A673 (cell line): ENCODE data around the gene DKK3. TPM values are rescaled to one million over a fixed set of nuclear protein-coding genes. Genes with fewer than 3 reads are reported as not detected.

Experiments
- BruUV-seq: library from RNA; stranded (reverse); fragments of 400-500 nt; replicated peaks from 2 replicates; lab custom pipeline; 2021; lab: Mats Ljungman, UMichigan
- CTCF ChIA-PET: fragments of 300-600 bp; sonication (Branson Sonifier 250); formaldehyde crosslinking; loops from one replicate; lab custom pipeline; 2022; ENCODE audit warnings: antibody characterized with exemption; lab: Charles Lee
- POLR2A ChIA-PET: fragments of 300-600 bp; sonication (Branson Sonifier 250); formaldehyde crosslinking; loops from one replicate; lab custom pipeline; 2022; ENCODE audit warnings: antibody characterized with exemption; ENCODE audit not compliant: low non-redundant PET; lab: Charles Lee
- DNase-seq: peaks from one replicate; pipeline ENCODE4 v3.0.0-alpha.2; 2015; ENCODE audit warnings: low spot score
- H3K27ac ChIP-seq: fragments of 200-600 bp; sonication (generic); 2 replicates; pipeline ENCODE4 v1.5.1; 2016; ENCODE audit warnings: mixed run types, low read depth, mild to moderate bottlenecking, mixed read lengths, antibody characterized with exemption, low read length; ENCODE audit not compliant: poor library complexity, severe bottlenecking
- H3K27me3 ChIP-seq: fragments of 200-600 bp; sonication (generic); replicated peaks from 2 replicates; pipeline ENCODE4 v1.6.1; 2017; ENCODE audit warnings: mixed run types, low read depth, mild to moderate bottlenecking, mixed read lengths, antibody characterized with exemption, low read length; ENCODE audit not compliant: insufficient read depth, poor library complexity
- H3K36me3 ChIP-seq: fragments of 200-600 bp; sonication (generic); 2 replicates; pipeline ENCODE4 v1.6.1; 2016; ENCODE audit warnings: mixed run types, mild to moderate bottlenecking, mixed read lengths, antibody characterized with exemption, low read length; ENCODE audit not compliant: insufficient read depth, poor library complexity, severe bottlenecking
- H3K4me1 ChIP-seq: fragments of 200-600 bp; sonication (generic); 2 replicates; pipeline ENCODE4 v1.6.1; 2017; ENCODE audit warnings: mixed run types, mild to moderate bottlenecking, mixed read lengths, antibody characterized with exemption, low read length; ENCODE audit not compliant: insufficient read depth, poor library complexity, severe bottlenecking
- H3K4me3 ChIP-seq: fragments of 200-600 bp; sonication (generic); 2 replicates; pipeline ENCODE4 v1.5.1; 2016; ENCODE audit warnings: low read depth, mixed run types, mild to moderate bottlenecking, mixed read lengths, low read length; ENCODE audit not compliant: poor library complexity, severe bottlenecking
- H3K9me3 ChIP-seq: fragments of 200-600 bp; sonication (generic); 2 replicates; pipeline ENCODE4 v1.6.1; 2016; ENCODE audit warnings: mixed run types, low read depth, mild to moderate bottlenecking, mixed read lengths, antibody characterized with exemption, low read length; ENCODE audit not compliant: poor library complexity, severe bottlenecking
- CTCF ChIP-seq: fragments of 300-800, 200-600 bp; sonication (generic); conservative IDR thresholded peaks from 2 replicates; pipeline ENCODE4 v1.5.1; 2017; ENCODE audit warnings: low read depth, mild to moderate bottlenecking, antibody characterized with exemption, low read length, moderate library complexity, mixed read lengths
- EZH2 ChIP-seq: fragments of 200-600 bp; sonication (generic); IDR thresholded peaks from 2 replicates; pipeline ENCODE4 v1.6.1; 2017; ENCODE audit warnings: borderline replicate concordance, low read depth, mild to moderate bottlenecking, mixed read lengths, antibody characterized with exemption, low read length; ENCODE audit not compliant: poor library complexity, severe bottlenecking
- intact Hi-C: fragments of 100-400 bp; cut with micrococcal nuclease; formaldehyde crosslinking; loops from one replicate; pipeline ENCODE4 v1.10.0; 2022; ENCODE audit not compliant: unreplicated experiment
- total RNA-seq: library from RNA; stranded (reverse); gene quantifications from 2 replicates; pipeline ENCODE4 v1.2.3, GENCODE V29; 2021

The DKK3 gene
- total RNA-seq, 1 experiment from 2014 or later, result 0.77 TPM

- Histone ChIP-seq H3K4me1 (peaks cover 13% of the 10 kb centered on the region), H3K27ac (no peak overlapping the region), H3K4me3 (no peak overlapping the region), H3K36me3 (peaks cover 25% of the 10 kb centered on the region), H3K9me3 (no peaks in the 10 kb centered on the region), H3K27me3 (no peaks in the 10 kb centered on the region)
- CTCF ChIA-PET, result no interaction called here
- POLR2A ChIA-PET, result no interaction called here
- intact Hi-C loops, result no loop called here
- peak; percentile 42 for DNase-seq
- BruUV-seq, result no TSS peak
- no peak for TF ChIP-seq CTCF
- TF ChIP-seq EZH2, result no peak
These were observed 61.5 kb downstream of the DKK3 start for GRCh38 chr11:11946878-11947277.

GRCh38 chr11:11946180-11946579, 62.2 kb downstream of the DKK3 start:
- DNase-seq, result no peak
- TF ChIP-seq EZH2, result no peak
- no peak for TF ChIP-seq CTCF
- H3K9me3 ChIP-seq, result no peaks in the 10 kb centered on the region
- intact Hi-C loops, result no loop called here
- no peaks in the 10 kb centered on the region for H3K27me3 ChIP-seq
- no peak overlapping the region for H3K4me3 ChIP-seq
- H3K36me3 ChIP-seq, result peaks cover 27% of the 10 kb centered on the region
- ChIA-PET CTCF (no interaction called here), POLR2A (no interaction called here)
- H3K4me1 ChIP-seq, result peaks cover 13% of the 10 kb centered on the region
- no peak overlapping the region for H3K27ac ChIP-seq
- BruUV-seq, result no TSS peak

GRCh38 chr11:11944444-11944843, 64.0 kb downstream of the DKK3 start:
- intact Hi-C loops, result no loop called here
- CTCF ChIA-PET, result no interaction called here
- H3K36me3 ChIP-seq, result peaks cover 30% of the 10 kb centered on the region

More at GRCh38 chr11:11944444-11944843, 64.0 kb downstream of the DKK3 start:
- no peaks in the 10 kb centered on the region for H3K9me3 ChIP-seq
- H3K27me3 ChIP-seq, result no peaks in the 10 kb centered on the region
- DNase-seq, result no peak
- no TSS peak for BruUV-seq
- no peak overlapping the region for H3K27ac ChIP-seq
- H3K4me1 ChIP-seq, result peaks cover 13% of the 10 kb centered on the region
- TF ChIP-seq CTCF (no peak), EZH2 (no peak)
- H3K4me3 ChIP-seq, result no peak overlapping the region
- POLR2A ChIA-PET, result no interaction called here
